Heart right ventricle (tissue), 16 donors: ENCODE measurements around the gene VCX. TPM values are rescaled to one million over a fixed set of nuclear protein-coding genes. Genes with fewer than 3 reads are reported as not detected.

ENCODE experiments used
- ATAC-seq, 8 donors: fragments of 200-7000 bp; cut with Tn5 transposase; one replicate each; pipeline ENCODE4 v1.9.1; 2020; ENCODE audit warnings: mild to moderate bottlenecking in 8 of 8, moderate library complexity in 8 of 8, moderate number of reproducible peaks in 1 of 8
- DNase-seq, 2 donors: peaks; one replicate each; pipeline ENCODE4 v3.0.0-alpha.2; 2020
- H3K27ac ChIP-seq, 10 donors: fragments of 200-600 bp; sonication (generic) in 2 of 10; one replicate each; pipeline versions ENCODE4 v1.5.0 to v1.8.0; 2020 to 2022; ENCODE audit warnings: mild to moderate bottlenecking in 3 of 10
- H3K27me3 ChIP-seq, 7 donors: fragments of 200-600 bp; one replicate each; pipeline ENCODE4 v1.8.0; 2021 to 2022; ENCODE audit warnings: mild to moderate bottlenecking in 2 of 7
- H3K36me3 ChIP-seq, 9 donors: fragments of 200-600 bp; sonication (generic) in 1 of 9; one replicate each; pipeline versions ENCODE4 v1.5.0 to v1.8.0; 2020 to 2022; ENCODE audit warnings: mild to moderate bottlenecking in 2 of 9
- H3K4me1 ChIP-seq, 9 donors: fragments of 200-600 bp; sonication (generic) in 1 of 9; one replicate each; pipeline versions ENCODE4 v1.5.0 to v1.8.0; 2020 to 2022; ENCODE audit warnings: mild to moderate bottlenecking in 4 of 9
- H3K4me3 ChIP-seq, 10 donors: fragments of 200-600 bp; sonication (generic) in 2 of 10; one replicate each; pipeline versions ENCODE4 v1.5.0 to v1.8.0; 2020 to 2022; ENCODE audit warnings: mild to moderate bottlenecking in 7 of 10, moderate library complexity in 2 of 10
- H3K9me3 ChIP-seq, 11 donors: fragments of 200-600 bp in 10 of 11; sonication (generic) in 2 of 11; one replicate each; pipeline versions ENCODE4 v1.5.0 to v1.8.0; 2013 to 2022; ENCODE audit warnings: mild to moderate bottlenecking in 2 of 11, control low read depth in 1 of 11, moderate library complexity in 1 of 11
- WGBS, 2 donors: extraction: QIAGEN DNeasy Blood & Tissue Kit; methylation state at CpG; one replicate each; pipeline ENCODE4 v1.1.7; 2013; ENCODE audit warnings: inconsistent platforms in 1 of 2; 5-methylcytosine and 5-hydroxymethylcytosine counted together
- intact Hi-C, 10 donors: fragments of 100-400 bp; cut with DNase I; formaldehyde crosslinking; loops; one replicate each; pipeline versions ENCODE4 v1.11.1 to v1.14.2; 2022
- polyA plus RNA-seq, 2 donors: library from polyadenylated mRNA; stranded (reverse); fragments of 200-250 nt; gene quantifications; one replicate each; pipeline ENCODE4 v1.2.3, GENCODE V29; 2013
- total RNA-seq, 10 donors: library from RNA; stranded (reverse); fragmentation: NEBNext Ultra II Directional in 3 of 10; extraction: Animal tissue kit (Norgen Biotek cat#: 25700) in 3 of 10; gene quantifications; one replicate each; pipeline versions ENCODE4 v1.2.1 to v1.2.4, GENCODE V29; 2021 to 2023
- TF ChIP-seq, protein P1 (sequence below), 9 donors: fragments of 200-600 bp; sonication (generic) in 2 of 9; IDR thresholded peaks; one replicate each; pipeline versions ENCODE4 v1.5.0 to v1.8.0; 2021 to 2022; ENCODE audit warnings: antibody characterized with exemption in 9 of 9, mild to moderate bottlenecking in 5 of 9, moderate library complexity in 1 of 9
- donor health status: Arrhythmogenic right ventricular cardiomyopathy.
- donor health status: ischemic (EF 13 %, LVEDD 7.1; RV severe dilation, severe dysfunction).
- donor health status: healthy with polysubstance abuse.
- donor health status: DM: no; HTN: yes; CAD: no.
- donor health status: DM: no; HTN: no; CAD: no.
- donor health status: ischemic (EF 25% LVEDD 6.9; RV normal size, moderate dysfunction).
- donor health status: ischemic (EF 25% LVEDD 5.7; RV mildly dilated, moderate dysfunction).
- donor health status: healthy.
- donor health status: DM: yes; HTN: yes; CAD: no.
- donor health status: Ischemic cardiomyopathy.
- donor health status: ischemic (EF 35%, LVEDD 5.7; RV mildly dilated, moderate dysfunction).
- donor health status: nonischemic (EF 11% LVEDD 7.7; RV severe dilation, severe dysfunction).
- donor health status: DM: yes; HTN: yes; CAD: no.
- donor health status: PGD.
- donor health status: ischemic (EF 29% LVEDD 5.4; RV normal size, mild dysfunction).
- donor health status: nonischemic (EF 23%, LVEDD 6.1; RV moderate dilation, normal function).

Gene VCX
- total and polyA plus RNA-seq, 12 donors = 0.24 TPM; not detected in 11

DNA sequence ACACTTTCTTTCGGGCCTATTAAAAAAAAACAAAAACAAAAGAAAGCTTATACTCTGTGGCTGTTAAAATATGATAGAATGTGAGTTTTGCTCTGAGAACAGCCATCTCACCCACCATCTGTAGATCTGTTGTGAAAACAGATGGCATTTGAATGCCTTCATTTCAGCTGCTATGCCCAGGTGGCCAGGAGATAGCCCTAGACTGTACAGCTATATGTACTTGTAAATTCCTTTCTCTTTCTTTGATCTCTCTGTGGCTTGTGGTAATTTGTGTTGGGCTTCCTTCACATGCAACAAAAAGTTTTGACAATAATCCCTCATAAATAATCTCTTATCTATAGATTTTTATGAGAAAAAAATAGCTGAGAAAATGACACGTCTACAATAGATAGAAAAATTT is 46.2 kb downstream of the VCX start:
- DNase-seq = no peak
- Histone ChIP-seq H3K27ac (no peak overlapping the region), H3K4me1 (peaks cover 0 to 3% (median 0%) of the 10 kb centered on the region in 9 donors), H3K9me3 (no peaks in the 10 kb centered on the region), H3K27me3 (no peaks in the 10 kb centered on the region), H3K36me3 (no peaks in the 10 kb centered on the region), H3K4me3 (no peak overlapping the region)
- ATAC-seq = no peak
- intact Hi-C loops = no loop called here
- TF ChIP-seq, protein P1, sequence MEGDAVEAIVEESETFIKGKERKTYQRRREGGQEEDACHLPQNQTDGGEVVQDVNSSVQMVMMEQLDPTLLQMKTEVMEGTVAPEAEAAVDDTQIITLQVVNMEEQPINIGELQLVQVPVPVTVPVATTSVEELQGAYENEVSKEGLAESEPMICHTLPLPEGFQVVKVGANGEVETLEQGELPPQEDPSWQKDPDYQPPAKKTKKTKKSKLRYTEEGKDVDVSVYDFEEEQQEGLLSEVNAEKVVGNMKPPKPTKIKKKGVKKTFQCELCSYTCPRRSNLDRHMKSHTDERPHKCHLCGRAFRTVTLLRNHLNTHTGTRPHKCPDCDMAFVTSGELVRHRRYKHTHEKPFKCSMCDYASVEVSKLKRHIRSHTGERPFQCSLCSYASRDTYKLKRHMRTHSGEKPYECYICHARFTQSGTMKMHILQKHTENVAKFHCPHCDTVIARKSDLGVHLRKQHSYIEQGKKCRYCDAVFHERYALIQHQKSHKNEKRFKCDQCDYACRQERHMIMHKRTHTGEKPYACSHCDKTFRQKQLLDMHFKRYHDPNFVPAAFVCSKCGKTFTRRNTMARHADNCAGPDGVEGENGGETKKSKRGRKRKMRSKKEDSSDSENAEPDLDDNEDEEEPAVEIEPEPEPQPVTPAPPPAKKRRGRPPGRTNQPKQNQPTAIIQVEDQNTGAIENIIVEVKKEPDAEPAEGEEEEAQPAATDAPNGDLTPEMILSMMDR (IDR thresholded peaks at IDR 0.05) = no peak
- 81 to 83% methylated on average over 2 of the region's 2 CpGs for WGBS, 2 donors

DNA sequence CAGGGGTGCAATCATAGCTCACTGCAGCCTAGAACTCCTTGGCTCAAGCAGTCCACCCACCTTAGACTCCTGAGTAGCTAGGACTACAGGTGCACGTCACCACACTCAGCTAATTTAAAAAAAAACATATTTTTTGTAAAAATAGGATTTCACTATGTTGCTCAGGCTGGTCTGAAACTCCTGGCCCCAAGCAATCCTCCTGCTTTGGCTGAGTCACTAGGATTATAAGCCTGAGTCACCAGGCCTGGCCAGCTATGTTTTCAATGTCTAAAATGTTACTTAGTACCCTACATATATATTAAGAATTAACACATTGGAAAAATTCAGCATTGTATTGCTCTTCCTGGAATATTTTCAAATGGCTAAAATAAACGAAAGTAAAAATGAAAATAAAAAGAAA is 46.7 kb downstream of the VCX start:
- TF ChIP-seq, protein P1 (IDR thresholded peaks at IDR 0.05) = no peak
- Histone ChIP-seq H3K27me3 (no peaks in the 10 kb centered on the region), H3K4me3 (no peak overlapping the region), H3K27ac (no peak overlapping the region), H3K36me3 (no peaks in the 10 kb centered on the region), H3K9me3 (no peaks in the 10 kb centered on the region), H3K4me1 (peaks cover 0 to 3% (median 0%) of the 10 kb centered on the region in 9 donors)
- ATAC-seq (no peak), DNase-seq (no peak)
- WGBS, 2 donors = 86 to 90% methylated on average over 2 of the region's 2 CpGs
- intact Hi-C loops = no loop called here

DNA sequence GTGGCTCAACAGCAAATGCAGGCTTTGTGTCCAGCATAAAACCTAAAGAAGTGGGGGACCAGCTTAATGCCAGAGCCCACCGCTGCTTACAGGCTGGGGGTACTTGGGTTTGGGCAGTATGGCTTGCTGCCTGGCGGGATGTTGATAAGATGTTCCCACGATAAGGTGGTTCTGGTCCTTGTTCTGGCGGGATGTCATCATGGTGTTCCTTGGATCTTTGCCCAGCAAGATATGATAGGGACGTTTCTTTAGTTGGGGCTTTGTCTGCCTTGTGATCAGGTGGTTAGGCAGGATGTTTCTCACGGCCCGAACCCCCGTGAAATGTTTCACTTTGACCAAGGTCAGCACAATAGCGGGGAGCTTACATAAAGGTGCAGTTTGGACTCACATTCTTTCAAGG is 49.0 kb downstream of the VCX start:
- peak; percentile 3 to 6 for DNase-seq
- ATAC-seq = peak in 3 of 8 donors; percentile 19 to 59 (median 26)
- H3K9me3 ChIP-seq = no peaks in the 10 kb centered on the region
- H3K4me1 ChIP-seq = peaks cover 0 to 3% (median 0%) of the 10 kb centered on the region in 9 donors
- H3K27ac ChIP-seq = peak overlapping the region in 1 of 10 donors; percentile 4
- intact Hi-C loops = no loop called here
- no peaks in the 10 kb centered on the region for H3K36me3 ChIP-seq
- no peaks in the 10 kb centered on the region for H3K27me3 ChIP-seq
- peak overlapping the region in 5 of 10 donors; percentile 8 to 26 (median 19) for H3K4me3 ChIP-seq
- 12 to 15% methylated on average over 9 of the region's 9 CpGs for WGBS, 2 donors
- TF ChIP-seq, protein P1 (IDR thresholded peaks at IDR 0.05) = no peak

Other genes starting within 250 kb of the VCX start
- 10 to 100 TPM; 25.9 to 44.1 (median 38.6) TPM for gene PNPLA4, start 84.2 kb downstream of the VCX start, total RNA-seq
- gene PNPLA4, start 84.2 kb downstream of the VCX start, polyA plus RNA-seq = 10 to 100 TPM in 1 of 2 donors, 1 to 10 TPM in 1; 9.4 to 18.0 TPM